SHP77 (cell line): ENCODE results near the gene ABCA7.

ENCODE experiments used
- DNase-seq, 2 experiments: peaks; one replicate each; lab custom pipeline; 2025; lab: John Stamatoyannopoulos, UW

The ABCA7 gene

DNA sequence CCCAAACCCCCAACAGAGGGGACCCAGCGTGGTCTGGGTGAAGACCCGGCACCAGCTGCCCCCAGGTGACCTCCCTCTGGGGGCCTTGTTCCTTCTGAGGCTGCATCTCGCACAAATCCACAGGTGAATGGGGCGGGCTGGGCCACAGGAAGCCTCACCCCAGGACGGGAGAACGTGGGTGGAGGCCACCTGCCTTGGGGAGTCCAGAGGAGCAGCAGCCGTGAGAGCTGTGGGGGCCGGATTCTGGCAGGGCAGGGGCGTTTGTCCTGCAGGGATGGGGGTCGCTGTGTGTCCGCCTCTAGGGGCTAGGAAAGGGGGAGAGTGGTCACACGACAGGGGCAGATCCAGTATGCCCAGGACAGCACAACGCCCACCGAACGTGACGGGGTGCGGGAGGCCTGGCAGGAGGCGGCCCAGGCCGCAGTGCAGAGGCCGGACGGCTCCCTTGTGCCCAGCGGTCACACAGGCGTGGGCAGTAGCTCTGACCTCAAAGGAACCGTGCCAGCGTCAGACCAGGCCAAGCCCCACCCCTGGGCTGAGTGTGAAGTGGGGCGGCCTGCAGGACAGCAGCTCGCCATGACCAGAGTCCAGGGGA, 48.6 kb downstream of the ABCA7 start:
- no peak for DNase-seq

DNA sequence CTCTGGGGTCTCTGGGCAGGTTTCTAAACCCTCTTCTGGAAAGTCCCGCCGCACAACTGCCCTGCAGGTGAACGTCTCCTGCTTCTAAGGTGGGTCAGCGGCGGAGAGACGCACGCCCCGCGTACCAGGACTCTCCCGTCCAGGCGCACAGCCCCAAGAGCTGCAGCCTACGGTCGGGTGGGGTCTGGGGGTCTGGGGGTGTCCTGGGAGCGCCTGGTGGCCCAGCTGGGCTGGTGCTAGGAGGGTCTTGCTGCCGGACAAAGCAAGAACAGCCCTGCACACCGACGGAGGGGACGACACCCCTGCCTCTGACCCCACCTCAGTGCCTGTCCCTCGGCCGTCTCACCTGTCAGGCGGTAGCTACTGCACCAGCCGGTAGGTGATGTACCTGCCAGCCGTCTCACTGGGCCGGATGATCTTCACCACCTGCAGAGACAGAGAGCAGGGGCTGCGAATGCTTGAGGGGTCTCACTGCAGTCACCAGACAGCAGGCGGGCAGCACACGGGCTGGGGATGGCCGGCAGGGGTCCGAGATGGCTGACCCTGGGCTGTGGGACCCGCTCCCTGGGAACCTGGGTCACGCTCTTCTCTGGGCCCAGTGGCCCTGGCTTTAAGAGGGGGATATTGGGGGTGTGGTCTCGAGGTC, 49.3 kb downstream of the ABCA7 start:
- no peak for DNase-seq

DNA sequence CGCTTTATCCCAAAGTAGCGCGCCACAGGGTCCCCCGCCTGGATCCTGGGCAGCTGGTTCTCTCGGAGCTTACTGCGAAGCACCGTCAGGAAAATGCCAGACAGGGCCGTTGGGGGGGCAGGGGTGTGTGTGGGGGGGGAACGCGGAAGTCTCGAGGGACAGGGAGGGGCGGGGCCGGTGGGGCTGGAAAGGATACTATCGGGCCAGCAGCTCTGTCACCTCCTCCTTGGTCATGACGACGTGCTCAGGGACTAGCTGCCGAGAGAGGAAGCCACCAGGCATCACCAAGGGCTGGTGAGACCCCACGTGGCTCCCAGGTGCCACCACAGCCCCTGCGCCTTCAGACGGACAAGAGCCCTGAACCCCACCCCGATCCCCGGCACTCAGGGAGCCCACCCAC, 50.0 kb downstream of the ABCA7 start:
- no peak for DNase-seq

DNA sequence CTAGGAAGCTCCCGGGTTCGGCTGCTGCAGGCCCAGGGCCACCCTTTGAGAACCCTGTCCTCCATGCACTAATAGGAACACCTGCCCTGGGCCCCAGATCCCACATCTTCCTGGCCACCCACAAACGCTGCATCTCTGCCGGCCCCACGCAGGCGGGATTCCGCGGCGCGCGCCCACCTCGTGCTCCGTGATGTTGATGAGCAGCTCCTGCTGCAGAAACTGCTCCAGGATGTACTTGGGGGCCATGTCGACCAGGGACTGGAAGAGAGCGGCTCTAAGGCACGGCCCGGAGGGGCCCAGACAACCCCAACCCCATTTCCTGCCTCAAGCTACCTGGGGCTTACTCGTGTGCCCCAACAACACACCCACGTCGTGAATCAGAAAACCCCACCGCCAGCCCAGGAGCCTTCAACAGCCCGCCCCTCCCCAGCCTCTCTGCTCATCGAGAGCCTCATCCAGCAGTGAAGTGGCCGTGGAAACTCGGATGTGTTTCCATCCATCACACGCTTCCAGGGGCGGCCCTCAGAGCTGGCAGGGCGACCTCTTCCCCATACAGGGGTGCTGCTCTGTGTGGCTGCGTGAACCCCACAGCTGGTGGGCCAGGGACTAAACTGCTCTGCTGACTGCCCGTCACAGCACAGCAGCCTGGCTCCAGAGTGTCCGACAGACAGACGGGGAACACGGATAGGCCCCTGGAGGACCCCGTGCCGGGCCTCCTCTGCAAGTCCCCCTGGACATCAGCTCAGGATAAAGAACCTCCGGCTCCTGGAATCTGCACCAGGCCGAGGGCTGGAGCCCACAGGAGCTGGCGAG, 51.0 kb downstream of the ABCA7 start:
- no peak for DNase-seq

DNA sequence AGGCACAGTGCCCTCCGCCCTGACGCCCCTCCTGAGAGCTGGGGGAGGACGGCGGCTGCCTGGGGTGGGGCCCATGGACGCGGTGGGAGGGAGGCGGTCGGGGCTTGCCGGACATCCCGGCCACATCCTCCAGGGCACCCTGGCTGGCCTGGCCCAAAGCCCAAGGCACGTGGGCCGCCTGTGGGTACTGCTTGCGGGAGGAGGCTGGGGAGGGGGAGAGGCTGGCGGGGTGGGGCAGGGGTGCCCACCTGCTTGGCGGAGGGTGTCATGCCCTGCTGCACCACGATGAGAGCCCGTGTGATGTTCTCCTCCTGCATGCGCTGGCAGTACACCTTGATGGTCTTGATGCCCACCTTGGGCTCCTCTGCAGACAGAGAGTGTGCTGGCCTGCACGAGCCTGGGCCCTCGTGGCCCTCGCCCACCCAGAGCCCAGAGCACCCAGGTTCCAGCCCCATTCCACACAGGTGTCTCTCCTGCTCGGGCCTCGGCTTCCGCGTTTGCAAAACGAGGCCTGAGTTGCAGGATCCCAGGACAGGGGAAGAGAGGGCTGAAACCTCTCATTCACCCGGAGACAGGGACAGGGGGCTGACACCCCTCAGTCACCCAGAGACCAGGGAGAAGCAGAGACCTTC, 51.8 kb downstream of the ABCA7 start:
- no peak for DNase-seq

DNA sequence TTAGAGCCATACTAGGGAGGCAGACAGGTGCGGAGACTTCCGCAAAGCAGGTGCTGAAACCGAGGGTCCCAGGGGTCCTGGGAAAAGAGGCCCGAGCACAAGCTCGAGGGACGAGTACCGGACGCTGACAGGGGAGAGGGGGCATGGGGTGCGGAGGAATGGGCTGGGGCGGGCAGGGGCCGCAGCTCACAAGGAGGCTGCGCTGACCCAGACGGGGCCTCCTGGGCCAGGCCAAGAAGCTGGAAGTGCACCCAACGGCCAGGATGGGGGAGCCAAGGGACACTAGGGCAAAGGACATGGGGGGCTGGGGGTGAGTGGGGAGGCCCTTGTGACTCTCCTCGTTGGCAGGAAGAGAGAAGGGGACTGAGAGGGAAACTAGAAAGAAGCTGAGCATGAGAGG, 53.4 kb downstream of the ABCA7 start:
- DNase-seq = no peak

DNA sequence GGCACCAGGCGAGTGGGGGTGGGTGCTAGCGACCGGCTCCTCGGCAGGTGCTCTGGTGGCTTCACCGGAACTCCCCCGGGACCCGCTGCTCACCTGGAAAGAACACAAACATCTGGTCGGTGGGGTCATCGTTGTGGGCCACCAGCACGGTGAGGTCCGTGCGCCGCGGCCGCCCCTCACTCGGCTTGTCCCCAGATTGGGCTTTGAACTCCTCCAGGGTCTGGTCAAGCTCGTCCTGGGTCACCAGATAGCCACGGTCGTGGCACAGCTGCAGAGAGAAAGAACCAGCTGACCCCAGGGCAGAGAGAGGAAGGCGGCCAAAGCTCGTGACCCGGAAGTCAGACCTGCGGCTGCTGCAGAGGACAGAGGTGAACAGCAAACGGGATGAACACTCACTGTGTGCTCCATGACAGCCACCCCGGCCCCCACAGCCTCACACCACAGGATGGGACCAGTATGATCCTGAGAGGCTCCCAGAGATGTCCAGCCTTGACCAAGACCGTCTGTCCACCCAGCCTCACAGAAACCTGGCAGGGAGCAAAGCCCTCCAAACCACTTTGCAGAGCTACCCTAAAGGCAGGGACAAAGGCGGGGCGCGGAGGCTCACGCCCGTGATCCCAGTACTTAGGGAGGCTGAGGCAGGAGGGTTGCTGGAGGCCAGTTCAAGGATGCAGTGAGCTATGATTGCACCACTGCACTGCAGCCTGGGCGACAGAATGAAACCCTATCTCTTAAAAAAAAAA, 54.1 kb downstream of the ABCA7 start:
- no peak for DNase-seq

DNA sequence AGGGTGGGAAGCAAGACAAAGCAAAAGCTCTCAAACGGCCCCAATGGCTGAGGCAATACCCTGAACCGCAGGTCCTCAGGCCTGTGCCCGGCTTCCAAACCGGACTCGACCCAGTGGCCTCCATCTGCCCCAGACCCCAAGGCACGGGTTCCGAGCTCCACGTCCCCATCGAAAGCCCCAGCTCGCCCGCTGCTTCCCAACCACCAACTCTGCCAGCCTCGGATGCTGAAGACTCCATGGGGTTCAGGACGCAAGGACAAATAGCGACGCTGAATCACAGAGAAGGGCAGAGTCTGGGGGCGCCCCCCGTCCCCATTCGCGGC, 54.7 kb downstream of the ABCA7 start:
- no peak for DNase-seq

DNA sequence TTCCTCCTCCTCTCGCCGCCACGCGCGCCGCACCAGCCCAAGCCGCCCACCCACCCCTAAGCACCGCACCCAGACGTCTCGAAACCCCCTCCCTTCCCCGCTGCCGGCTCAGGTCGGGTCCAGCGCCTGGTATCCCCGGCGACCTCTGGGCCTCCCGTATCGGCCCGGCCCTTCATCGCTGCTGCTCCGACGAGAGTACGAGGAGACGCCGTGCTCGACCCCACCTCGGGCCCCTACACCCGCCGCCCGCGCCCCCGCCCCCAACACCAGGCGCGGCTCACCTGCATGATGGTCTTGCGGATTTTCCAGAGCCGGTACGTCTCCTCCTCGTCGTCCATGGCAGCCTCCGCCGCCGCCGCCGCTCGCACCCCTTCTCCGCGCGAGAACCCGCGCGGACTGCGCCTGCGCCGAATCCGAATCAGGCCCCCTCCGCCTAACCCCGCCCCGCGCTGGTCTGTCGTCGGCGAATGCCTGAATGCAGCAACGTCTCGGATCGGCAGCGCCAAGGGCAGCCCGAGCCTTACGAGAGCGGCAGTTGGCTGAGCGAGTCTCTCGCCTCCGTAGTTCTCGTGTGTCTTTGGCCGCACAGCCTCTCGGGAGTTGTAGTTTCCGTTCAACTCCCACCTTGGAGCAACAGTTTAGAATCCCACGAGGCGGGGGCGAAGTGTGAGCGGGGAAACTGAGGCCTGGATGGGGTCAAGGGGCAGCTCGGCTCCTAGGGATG, 55.2 kb downstream of the ABCA7 start, which contains the start of gene POLR2E:
Gene POLR2E, minus strand, starts transcription at position 398 of the 724 bp plus-strand sequence. Its CDS starts 60 bp downstream, at position 338.
- peak; percentile 94 to 96 for DNase-seq

DNA sequence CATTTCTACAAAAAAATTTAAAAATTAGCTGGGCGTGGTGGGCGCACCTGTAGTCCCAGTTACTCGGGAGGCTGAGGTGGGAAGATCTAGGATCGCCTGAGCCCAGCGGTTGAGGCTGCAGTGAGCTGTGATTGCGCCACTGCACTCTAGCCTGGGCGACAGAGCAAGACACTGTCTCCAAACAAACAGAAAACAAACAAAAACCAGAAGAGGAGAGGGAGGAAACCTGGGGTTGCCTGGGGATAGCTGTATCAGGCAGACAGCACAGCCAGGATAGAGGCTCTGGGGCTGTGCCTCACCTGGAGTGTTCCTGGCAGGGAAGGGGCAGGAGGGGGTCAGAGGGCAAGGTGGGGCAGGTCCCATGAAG, 57.9 kb downstream of the ABCA7 start:
- no peak for DNase-seq

DNA sequence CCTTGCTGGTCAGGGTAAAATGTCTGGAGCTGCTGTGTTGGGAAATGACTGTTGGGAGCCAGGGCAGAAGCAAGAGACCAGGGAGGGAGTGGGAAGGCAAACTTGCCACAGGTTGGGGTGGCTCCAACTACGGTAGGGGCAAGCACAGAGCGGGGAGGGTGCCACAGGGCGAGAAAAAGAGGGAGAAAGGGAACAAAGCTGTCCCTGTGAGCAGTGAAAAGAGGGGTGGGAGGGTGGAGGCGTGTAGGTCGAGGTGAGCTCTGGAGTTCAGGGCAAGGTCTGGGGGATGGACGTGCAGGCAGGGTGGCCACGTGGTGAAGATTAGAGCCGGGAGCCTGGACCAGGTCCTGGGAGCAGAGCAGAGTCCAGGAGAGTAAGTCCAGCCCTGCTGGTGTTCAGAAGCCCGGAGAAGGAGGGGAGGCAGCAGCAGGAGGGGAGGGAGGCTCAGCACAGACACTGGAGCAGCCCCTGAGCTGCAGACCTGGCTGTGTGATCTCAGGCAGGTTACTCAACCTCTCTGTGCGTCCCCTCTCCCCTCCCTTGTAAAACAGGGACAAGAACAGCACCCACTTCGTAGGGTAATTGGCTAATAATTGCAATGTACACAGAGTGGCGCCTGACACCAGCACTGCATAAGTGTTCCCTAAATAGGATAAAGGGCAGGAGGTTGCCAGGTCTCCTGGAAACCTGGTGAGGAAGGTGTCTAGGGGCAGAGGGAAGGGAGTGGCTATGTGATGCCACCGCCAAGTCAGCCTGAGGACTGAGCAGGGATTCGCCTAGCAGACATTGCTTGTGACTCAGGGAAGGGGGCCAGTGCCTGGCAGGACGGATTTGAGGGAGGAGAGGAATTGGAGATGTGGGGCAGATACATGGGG, 58.5 kb downstream of the ABCA7 start:
- DNase-seq = no peak

DNA sequence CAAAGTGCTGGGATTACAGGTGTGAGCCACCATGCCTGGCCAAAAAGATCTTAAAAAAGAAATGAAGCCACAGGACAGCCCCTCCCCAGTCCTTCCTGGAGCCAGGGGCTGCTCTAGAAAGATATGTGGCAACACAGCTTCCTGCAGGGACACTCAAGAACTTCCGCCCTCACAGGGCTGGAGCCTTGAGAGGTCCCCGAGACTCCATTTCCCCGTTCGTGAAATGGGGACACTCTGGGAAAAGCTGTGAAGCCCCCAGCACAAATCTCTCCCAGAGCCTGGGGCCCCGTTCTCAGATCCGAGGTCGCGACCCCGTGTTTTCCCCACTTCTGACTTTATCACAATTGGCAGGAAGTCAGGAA, 61.4 kb downstream of the ABCA7 start:
- DNase-seq = no peak

DNA sequence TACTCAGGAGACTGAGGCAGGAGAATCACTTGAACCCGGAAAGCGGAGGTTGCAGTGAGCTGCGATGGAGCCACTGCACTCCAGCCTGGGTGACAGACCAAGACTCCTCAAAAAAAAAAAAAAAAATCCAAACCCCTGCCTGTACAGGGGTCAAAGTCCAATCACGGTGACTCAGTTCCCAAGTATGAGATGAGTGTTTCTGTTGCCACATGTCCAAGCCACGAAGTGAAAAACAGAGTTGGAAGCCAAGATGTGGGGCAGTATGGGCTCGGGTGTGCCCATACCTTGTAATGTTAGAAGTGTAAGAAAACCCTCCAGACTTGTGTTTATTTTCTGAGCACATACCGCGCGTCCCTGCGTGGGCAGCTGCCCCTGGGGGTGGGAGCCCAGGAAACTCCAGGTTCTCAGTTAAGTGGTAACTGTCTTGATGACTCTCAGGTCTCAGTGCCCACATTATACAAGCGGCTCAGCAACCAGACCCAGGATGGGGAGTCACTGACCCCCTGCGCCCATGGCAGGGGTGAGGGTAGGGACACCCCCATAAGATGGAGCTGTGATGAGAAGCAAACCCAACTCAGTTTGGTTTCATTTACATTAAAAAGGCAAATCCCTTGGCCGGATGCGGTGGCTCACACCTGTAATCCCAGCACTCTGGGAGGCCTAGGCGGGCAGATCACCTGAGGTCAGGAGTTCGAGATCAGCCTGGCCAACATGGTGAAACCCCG, 62.7 kb downstream of the ABCA7 start:
- no peak for DNase-seq

DNA sequence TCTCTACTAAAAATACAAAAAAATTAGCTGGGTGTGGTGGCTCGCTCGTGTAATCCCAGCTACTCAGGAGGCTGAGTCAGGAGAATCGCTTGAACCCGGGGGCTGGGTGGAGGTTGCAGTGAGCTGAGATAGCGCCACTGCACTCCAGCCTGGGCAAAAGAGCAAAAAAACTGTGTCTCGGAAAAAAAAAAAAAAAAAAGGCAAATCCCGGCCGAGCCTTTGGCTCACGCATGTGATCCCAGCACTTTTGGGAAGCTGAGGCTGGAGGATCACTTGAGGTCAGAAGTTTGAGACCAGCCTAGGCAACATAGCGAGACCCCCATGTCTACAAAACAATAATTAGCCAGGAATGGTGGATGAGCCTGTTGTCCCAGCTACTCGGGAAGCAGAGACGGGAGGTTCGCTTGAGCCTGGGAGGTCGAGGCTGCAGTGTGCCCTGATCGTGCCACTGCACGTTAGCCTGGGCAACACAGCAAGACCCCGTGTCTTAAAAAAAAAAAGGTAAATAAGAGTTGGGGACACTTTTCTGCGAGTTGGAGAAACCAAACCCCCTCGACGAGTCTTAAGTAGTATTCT, 63.3 kb downstream of the ABCA7 start:
- DNase-seq = no peak

DNA sequence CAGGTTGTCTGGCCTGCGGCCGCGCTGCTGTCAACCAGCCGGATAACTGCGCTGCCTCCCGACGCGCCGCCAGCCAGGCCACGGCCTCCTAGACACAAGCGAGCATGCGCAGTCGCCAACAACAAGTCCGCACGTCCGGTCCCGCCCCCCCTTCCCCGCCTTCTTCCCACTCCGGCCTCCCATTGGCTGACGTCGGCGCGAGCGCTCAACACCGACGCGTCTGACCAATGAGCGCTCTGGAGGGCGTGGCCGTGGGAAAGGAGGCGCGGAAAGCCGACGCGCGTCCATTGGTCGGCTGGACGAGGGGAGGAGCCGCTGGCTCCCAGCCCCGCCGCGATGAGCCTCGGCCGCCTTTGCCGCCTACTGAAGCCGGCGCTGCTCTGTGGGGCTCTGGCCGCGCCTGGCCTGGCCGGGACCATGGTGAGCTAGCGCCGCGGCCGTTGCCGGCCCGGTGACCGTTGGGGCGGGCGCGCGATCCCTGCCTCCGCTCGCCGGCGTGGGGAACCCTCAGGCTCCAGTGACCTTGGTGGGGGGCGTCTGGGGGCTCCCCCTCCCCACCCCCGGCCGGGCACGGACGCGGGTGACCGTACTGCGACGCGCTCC, 63.9 kb downstream of the ABCA7 start, which contains the start of gene GPX4:
Gene GPX4, plus strand, starts transcription at position 287 of the 603 bp plus-strand sequence. Its CDS starts 50 bp downstream, at position 337.
- peak; percentile 97 to 98 for DNase-seq

DNA sequence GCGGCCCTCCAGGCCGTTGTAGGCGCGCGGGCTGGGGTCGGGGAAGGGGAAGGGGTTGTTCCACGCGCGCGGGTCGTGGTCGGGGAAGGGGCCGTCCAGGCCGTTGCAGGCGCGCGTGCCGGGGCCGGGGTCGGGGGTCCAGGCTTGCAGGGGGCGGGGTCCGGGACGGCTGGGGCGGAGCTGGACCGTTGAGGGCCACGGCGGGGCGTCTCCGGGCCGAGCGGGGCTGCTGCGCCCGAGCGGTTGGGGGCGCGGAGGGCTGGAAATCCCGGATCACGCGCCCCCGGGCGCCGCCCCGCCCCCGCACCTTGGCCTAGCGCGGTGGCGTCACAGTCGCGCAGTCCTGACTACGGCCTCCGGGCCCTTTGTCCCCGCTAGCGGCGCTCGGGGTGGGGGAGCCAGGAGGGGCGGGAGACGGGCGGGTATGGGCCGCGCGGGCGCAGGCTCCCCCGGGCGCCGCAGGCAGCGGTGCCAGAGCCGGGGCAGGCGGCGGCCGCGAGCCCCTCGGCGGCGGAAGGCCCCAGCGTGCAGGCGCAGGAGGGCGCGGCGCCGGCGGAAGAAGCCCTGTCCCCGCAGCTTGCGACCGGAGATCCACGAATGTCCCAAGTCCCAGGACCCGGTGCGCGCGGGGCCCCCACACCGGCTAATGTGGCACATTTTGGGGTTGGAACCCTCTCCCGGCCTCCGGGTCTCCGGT, 64.6 kb downstream of the ABCA7 start:
- DNase-seq = peak; percentile 38 to 47

DNA sequence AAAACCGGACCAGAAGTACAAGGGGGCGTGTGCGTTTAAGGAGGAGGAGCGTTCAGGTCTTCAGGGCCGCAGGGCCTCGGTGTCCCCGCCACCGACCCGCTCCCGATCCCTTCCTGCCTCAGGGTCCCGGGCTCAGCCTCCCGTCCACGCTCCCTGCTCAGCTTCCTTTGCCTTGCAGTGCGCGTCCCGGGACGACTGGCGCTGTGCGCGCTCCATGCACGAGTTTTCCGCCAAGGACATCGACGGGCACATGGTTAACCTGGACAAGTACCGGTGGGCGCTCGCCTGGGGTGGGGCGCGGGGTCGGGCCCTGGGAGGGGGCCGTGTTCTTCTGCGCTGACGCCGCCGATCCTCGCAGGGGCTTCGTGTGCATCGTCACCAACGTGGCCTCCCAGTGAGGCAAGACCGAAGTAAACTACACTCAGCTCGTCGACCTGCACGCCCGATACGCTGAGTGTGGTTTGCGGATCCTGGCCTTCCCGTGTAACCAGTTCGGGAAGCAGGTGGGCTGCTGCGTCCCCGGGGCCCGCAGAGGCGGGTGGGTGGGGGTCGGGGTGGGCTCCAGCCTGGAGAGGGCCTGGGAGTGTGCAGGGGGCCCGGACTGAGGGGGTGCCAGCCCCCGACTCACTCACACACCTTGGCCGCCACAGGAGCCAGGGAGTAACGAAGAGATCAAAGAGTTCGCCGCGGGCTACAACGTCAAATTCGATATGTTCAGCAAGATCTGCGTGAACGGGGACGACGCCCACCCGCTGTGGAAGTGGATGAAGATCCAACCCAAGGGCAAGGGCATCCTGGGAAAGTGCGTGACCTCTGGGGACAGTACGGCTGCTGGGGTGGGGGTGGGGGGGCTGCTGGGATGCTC, 65.3 kb downstream of the ABCA7 start:
- DNase-seq = no peak
